GM12873 (cell line): Measurements from ENCODE around the gene SMOC2.

Source experiments
- CTCF ChIP-seq: IDR thresholded peaks from 2 replicates; pipeline ENCODE4 v1.5.1; 2012; ENCODE audit warnings: low read depth, mild to moderate bottlenecking, moderate library complexity, low read length, control low read depth; ENCODE audit not compliant: insufficient read depth; ENCODE audit errors: missing control alignments

SMOC2 gene

DNA sequence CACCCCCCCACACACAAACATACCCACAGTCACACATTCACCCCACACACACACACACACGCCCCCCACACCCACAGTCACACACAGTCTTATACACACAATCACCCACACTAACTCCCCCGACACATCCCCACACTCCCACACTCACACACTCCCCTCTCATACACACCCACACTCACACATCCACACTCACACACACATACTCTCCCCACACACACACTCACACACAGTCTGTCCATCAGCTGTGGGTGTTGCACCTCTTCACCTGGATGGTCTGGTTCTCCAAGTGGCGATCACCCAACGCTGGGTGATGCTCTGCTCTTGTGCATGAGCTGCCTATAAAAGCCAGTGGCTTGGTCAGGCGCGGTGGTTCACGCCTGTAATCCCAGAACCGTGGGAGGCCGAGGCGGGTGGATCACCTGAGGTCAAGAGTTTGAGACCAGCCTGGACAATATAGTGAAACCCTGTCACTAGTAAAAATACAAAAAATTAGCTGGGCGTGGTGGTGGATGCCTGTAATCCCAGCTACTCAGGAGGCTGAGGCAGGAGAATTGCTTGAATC, 158.9 kb downstream of the SMOC2 start:
- no peak for TF ChIP-seq CTCF

DNA sequence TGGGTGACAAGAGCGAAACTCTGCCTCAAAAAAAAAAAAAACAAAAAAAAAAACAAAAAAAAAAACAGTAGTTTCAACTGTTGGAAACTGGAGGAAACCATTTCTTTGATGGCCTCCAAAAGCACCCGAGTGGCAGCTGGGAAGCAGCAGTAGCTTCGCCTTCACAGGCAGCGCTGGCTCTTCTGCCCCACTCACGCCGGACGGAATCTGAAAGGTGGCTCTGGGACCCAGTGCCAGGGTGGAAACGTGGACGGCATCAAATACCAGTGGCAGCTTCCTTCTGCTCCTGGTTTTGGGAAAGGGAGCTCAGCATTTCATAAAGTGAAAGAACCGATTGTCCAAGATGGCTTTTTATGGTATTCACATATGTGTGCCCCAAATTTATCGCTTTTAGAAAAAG, 159.4 kb downstream of the SMOC2 start:
- TF ChIP-seq CTCF, result no peak

GRCh38 chr6:168601111-168601510, 160.1 kb downstream of the SMOC2 start:
- no peak for TF ChIP-seq CTCF

DNA sequence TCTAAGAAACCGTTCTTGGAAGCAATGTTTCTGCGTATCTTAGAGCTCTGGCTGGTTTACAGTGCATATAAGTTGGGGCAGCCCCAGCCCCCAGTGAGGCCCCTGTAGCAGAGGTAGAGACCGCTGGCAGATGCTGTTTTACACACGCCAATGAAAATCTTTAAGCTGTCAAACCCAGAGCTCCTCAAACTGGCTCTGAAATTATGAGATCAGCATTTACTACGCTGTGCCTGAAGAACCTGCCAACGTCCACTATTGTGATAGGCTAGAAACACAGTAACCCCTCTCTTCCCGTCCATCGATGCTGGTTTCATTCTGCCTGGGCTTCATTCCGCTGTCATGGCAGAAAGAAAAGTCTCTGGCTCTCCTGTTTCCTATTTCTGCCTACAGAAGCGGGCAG, 160.6 kb downstream of the SMOC2 start:
- no peak for TF ChIP-seq CTCF

- TF ChIP-seq CTCF, result no peak
Measured at GRCh38 chr6:168602576-168602975, 161.6 kb downstream of the SMOC2 start.

- TF ChIP-seq CTCF, result no peak
Measured at GRCh38 chr6:168603234-168603633, 162.2 kb downstream of the SMOC2 start.

GRCh38 chr6:168605964-168606363, 165.0 kb downstream of the SMOC2 start:
- no peak for TF ChIP-seq CTCF
